SK-N-SH (cell line): ENCODE results near the gene ABCC10. TPM values are rescaled to one million over a fixed set of nuclear protein-coding genes. Genes with fewer than 3 reads are reported as not detected.

Experiments
- CTCF ChIA-PET: fragments of 300-600, 350-600 bp; formaldehyde crosslinking; extraction: SDS; loops from one replicate; lab custom pipeline; 2021; lab: Yijun Ruan, JAX
- POLR2A ChIA-PET: fragments of 350-600 bp; sonication (Branson Sonifier 250); formaldehyde crosslinking; extraction: SDS; loops from one replicate; lab custom pipeline; 2020; ENCODE audit warnings: antibody characterized with exemption, inconsistent platforms; lab: Yijun Ruan, JAX
- DNase-seq: peaks from one replicate; pipeline ENCODE4 v3.0.0; 2012
- H2AFZ ChIP-seq: fragments of 200-600 bp; sonication (generic); 2 replicates; pipeline ENCODE4 v1.8.1; 2016; ENCODE audit warnings: antibody characterized with exemption, mild to moderate bottlenecking, low read depth
- H3F3A ChIP-seq: fragments of 200-600 bp; sonication (generic); replicated peaks from 2 replicates; pipeline ENCODE3; 2016; ENCODE audit warnings: antibody characterized with exemption, mild to moderate bottlenecking; ENCODE audit not compliant: insufficient read depth
- H3K27ac ChIP-seq, 2 experiments: fragments of 200-500 bp in 1 of 2; fragments of 200-600 bp in 1 of 2; sonication (Bioruptor generic) in 1 of 2; sonication (generic), shearing (Covaris generic) in 1 of 2; 2 replicates each; pipeline versions ENCODE4 v1.5.1 to v1.6.1; 2014 to 2016; ENCODE audit warnings: low read depth in 2 of 2, inconsistent platforms in 1 of 2, low read length in 1 of 2, mild to moderate bottlenecking in 1 of 2, mixed read lengths in 1 of 2
- H3K27me3 ChIP-seq: fragments of 200-600 bp; sonication (generic), shearing (Covaris generic); 2 replicates; pipeline ENCODE4 v1.6.1; 2016; ENCODE audit warnings: mixed run types; ENCODE audit not compliant: insufficient read depth
- H3K36me3 ChIP-seq, 2 experiments: fragments of 200-500 bp in 1 of 2; fragments of 200-600 bp in 1 of 2; sonication (Bioruptor generic) in 1 of 2; sonication (generic) in 1 of 2; replicated peaks in 1 of 2; 2 replicates each; pipeline versions ENCODE3 to v1.5.1; 2014 to 2016; ENCODE audit warnings: low read length in 1 of 2, mild to moderate bottlenecking in 1 of 2; ENCODE audit not compliant: insufficient read depth in 2 of 2, control insufficient read depth in 1 of 2
- H3K4me1 ChIP-seq, 2 experiments: fragments of 200-500 bp in 1 of 2; fragments of 200-600 bp in 1 of 2; sonication (Bioruptor generic) in 1 of 2; sonication (generic), shearing (Covaris generic) in 1 of 2; 2 replicates each; pipeline versions ENCODE4 v1.5.1 to v1.6.1; 2014 to 2016; ENCODE audit warnings: low read depth in 1 of 2, low read length in 1 of 2, mixed run types in 1 of 2; ENCODE audit not compliant: insufficient read depth in 2 of 2, control insufficient read depth in 1 of 2
- H3K4me2 ChIP-seq: fragments of 200-600 bp; sonication (generic), shearing (Covaris generic); 2 replicates; pipeline ENCODE4 v1.6.1; 2017; ENCODE audit warnings: mixed run types
- H3K4me3 ChIP-seq, 2 experiments: fragments of 200-500 bp in 1 of 2; fragments of 200-600 bp in 1 of 2; sonication (Bioruptor generic) in 1 of 2; sonication (generic), shearing (Covaris generic) in 1 of 2; 2 replicates each; pipeline versions ENCODE4 v1.5.1 to v1.8.1; 2014 to 2016; ENCODE audit warnings: low read depth in 2 of 2, inconsistent platforms in 1 of 2, low read length in 1 of 2, mild to moderate bottlenecking in 1 of 2, mixed read lengths in 1 of 2, moderate library complexity in 1 of 2
- H3K79me2 ChIP-seq: fragments of 200-600 bp; sonication (generic); 2 replicates; pipeline ENCODE4 v1.8.1; 2017; ENCODE audit warnings: mild to moderate bottlenecking; ENCODE audit not compliant: insufficient read depth
- H3K9ac ChIP-seq: fragments of 200-600 bp; sonication (generic); 2 replicates; pipeline ENCODE4 v1.6.1; 2017; ENCODE audit warnings: mixed run types
- H3K9me2 ChIP-seq: fragments of 200-600 bp; sonication (generic); 2 replicates; pipeline ENCODE4 v1.6.1; 2017; ENCODE audit warnings: mixed run types
- H3K9me3 ChIP-seq: fragments of 200-600 bp; sonication (generic); 2 replicates; pipeline ENCODE4 v1.6.1; 2017; ENCODE audit warnings: mixed run types, mild to moderate bottlenecking, moderate library complexity
- H4K20me1 ChIP-seq: fragments of 200-600 bp; sonication (generic); 2 replicates; pipeline ENCODE4 v1.6.1; 2017; ENCODE audit warnings: mild to moderate bottlenecking, mixed run types; ENCODE audit not compliant: insufficient read depth
- CHD2 ChIP-seq: fragments of 150-350 bp; IDR thresholded peaks from 2 replicates; pipeline ENCODE4 v1.6.1; 2018; ENCODE audit warnings: low read length; ENCODE audit not compliant: partially characterized antibody
- CTCF ChIP-seq: fragments of 200-600 bp; sonication (generic); IDR thresholded peaks from 2 replicates; pipeline ENCODE4 v1.6.1; 2017; ENCODE audit warnings: antibody characterized with exemption, mild to moderate bottlenecking, moderate library complexity
- ELF1 ChIP-seq: IDR thresholded peaks from 2 replicates; pipeline ENCODE4 v1.4.0; 2012
- EZH2phosphoT487 ChIP-seq: fragments of 200-600 bp; sonication (generic); IDR thresholded peaks from 2 replicates; pipeline ENCODE4 v1.6.1; 2017; ENCODE audit warnings: low read depth, mixed run types, mild to moderate bottlenecking, antibody characterized with exemption, moderate library complexity, borderline replicate concordance
- FOXJ3 ChIP-seq: sonication (generic); formaldehyde crosslinking; IDR thresholded peaks from 2 replicates; pipeline ENCODE4 v1.5.1; 2020; ENCODE audit warnings: mild to moderate bottlenecking, missing genetic modification reagents
- GABPA ChIP-seq: IDR thresholded peaks from 2 replicates; pipeline ENCODE4 v1.4.0; 2012; ENCODE audit warnings: low read depth, mild to moderate bottlenecking
- NFIC ChIP-seq: IDR thresholded peaks from 2 replicates; pipeline ENCODE4 v1.4.0; 2012; ENCODE audit warnings: borderline replicate concordance
- POLR2AphosphoS5 ChIP-seq: IDR thresholded peaks from 2 replicates; pipeline ENCODE4 v1.6.1; 2012; ENCODE audit warnings: low read depth, low read length
- RCOR1 ChIP-seq: fragments of 150-350 bp; IDR thresholded peaks from 2 replicates; pipeline ENCODE4 v1.6.1; 2017; ENCODE audit warnings: antibody characterized with exemption, low read length
- TCF12 ChIP-seq: IDR thresholded peaks from 2 replicates; pipeline ENCODE4 v1.4.0; 2012
- YY1 ChIP-seq: IDR thresholded peaks from 2 replicates; pipeline ENCODE4 v1.4.0; 2012; ENCODE audit warnings: low read depth, mild to moderate bottlenecking
- WGBS: methylation state at CpG from one replicate; pipeline ENCODE4 v1.1.6; 2017; ENCODE audit warnings: low lambda C conversion rate; 5-methylcytosine and 5-hydroxymethylcytosine counted together
- polyA plus RNA-seq, 3 experiments: library from polyadenylated mRNA; depleted of rRNA; stranded (reverse); fragments of >200 nt; gene quantifications; 2 replicates each; pipeline ENCODE4 v1.2.3, GENCODE V29; 2012
- TF ChIP-seq, protein P1 (sequence below): IDR thresholded peaks from 2 replicates; pipeline ENCODE4 v1.4.0; 2012; ENCODE audit warnings: low read depth, borderline replicate concordance

Gene ABCC10
- polyA plus RNA-seq, 1 of the 3 experiments (the other 2 are of a cell fraction), result 28.3 TPM

DNA sequence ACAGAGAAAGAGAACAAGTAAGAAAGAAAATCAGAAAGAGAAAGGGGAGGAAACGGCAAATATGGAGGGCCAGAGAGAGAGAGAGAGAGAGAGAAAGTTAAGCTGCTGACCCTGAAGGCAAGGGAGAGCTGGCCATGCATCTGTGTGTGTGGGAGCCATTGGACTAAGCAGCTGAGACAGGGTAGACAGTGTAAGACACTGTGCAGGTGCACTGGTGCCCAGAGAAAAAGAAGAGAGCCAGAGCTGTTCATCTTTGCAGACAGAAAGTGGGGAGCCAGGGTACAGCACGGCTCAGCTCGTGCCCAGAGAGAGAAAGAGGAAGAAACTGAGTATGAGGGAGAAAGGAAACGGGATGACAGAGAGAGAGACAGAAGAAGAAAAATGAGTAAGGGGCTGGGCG is 33.7 kb upstream of the ABCC10 start (continued):
- TF ChIP-seq CTCF, result no peak
- TF ChIP-seq, protein P1, sequence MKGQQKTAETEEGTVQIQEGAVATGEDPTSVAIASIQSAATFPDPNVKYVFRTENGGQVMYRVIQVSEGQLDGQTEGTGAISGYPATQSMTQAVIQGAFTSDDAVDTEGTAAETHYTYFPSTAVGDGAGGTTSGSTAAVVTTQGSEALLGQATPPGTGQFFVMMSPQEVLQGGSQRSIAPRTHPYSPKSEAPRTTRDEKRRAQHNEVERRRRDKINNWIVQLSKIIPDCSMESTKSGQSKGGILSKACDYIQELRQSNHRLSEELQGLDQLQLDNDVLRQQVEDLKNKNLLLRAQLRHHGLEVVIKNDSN, result no peak
- TF ChIP-seq NFIC, result no peak
- TF ChIP-seq TCF12, result no peak
- no peak for TF ChIP-seq ELF1
- TF ChIP-seq YY1, result no peak

DNA sequence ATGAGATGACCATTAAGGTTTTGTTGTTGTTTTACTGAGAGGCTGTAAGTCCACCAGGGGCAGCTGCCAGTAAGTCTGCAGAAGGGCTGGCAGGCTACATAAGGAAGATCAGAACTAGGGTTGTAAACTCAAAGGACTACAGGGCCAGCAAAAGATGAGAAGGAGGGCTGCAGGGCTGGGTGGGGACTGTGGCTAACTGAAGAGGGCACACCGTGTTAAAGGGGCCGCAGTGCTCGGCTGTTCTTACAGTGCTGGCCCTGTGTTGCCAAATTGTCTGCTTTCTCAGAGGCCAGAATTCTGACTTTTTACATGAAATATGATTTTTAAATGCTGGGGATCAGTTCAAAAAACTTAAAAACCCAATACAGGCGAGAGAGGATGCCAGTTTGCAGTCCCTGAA is 32.4 kb upstream of the ABCC10 start:
- Histone ChIP-seq H2AFZ (no peak overlapping the region), H3K27me3 (no peaks in the 10 kb centered on the region; the same call in 1 of the 2 replicates), H3K79me2 (no peaks in the 10 kb centered on the region), H3K9me3 (no peaks in the 10 kb centered on the region), H3K27ac (no peak overlapping the region), H4K20me1 (no peaks in the 10 kb centered on the region), H3K4me2 (no peak overlapping the region), H3K4me1 (peaks cover 0 to 8% of the 10 kb centered on the region in 2 experiments; a peak in 1 of 4 replicates), H3K9ac (no peak overlapping the region)
- POLR2A ChIA-PET, result no interaction called here
- CTCF ChIA-PET, result interaction anchor here (0.9 to 2.3 kb wide), 4 partner anchors 8 to 112 kb away, joined by 3 to 12 read pairs (median 4); no protein-coding TSS in a partner anchor
- no peak for DNase-seq
- no peak for TF ChIP-seq CHD2
- no peak for TF ChIP-seq POLR2AphosphoS5
- TF ChIP-seq, protein P1, result no peak
- no peak for TF ChIP-seq RCOR1
- TF ChIP-seq EZH2phosphoT487, result no peak
- TF ChIP-seq GABPA, result no peak
- no peak for TF ChIP-seq TCF12
- TF ChIP-seq CTCF, result no peak
- no peak for TF ChIP-seq FOXJ3
- TF ChIP-seq, all 33 proteins: peak for 0
- Histone ChIP-seq H3K4me3 (no peak overlapping the region), H3K9me2 (no peaks in the 10 kb centered on the region), H3K36me3 (no peaks in the 10 kb centered on the region), H3F3A (no peaks in the 10 kb centered on the region)
- WGBS, result 96% methylated on average over 4 of the region's 4 CpGs
